Measurements from ENCODE around the gene FLT1. TPM values are rescaled to one million over a fixed set of nuclear protein-coding genes. Genes with fewer than 3 reads are reported as not detected.

FLT1 gene
- total RNA-seq, 1 experiment from 2014 or later = 0.25 TPM

DNA sequence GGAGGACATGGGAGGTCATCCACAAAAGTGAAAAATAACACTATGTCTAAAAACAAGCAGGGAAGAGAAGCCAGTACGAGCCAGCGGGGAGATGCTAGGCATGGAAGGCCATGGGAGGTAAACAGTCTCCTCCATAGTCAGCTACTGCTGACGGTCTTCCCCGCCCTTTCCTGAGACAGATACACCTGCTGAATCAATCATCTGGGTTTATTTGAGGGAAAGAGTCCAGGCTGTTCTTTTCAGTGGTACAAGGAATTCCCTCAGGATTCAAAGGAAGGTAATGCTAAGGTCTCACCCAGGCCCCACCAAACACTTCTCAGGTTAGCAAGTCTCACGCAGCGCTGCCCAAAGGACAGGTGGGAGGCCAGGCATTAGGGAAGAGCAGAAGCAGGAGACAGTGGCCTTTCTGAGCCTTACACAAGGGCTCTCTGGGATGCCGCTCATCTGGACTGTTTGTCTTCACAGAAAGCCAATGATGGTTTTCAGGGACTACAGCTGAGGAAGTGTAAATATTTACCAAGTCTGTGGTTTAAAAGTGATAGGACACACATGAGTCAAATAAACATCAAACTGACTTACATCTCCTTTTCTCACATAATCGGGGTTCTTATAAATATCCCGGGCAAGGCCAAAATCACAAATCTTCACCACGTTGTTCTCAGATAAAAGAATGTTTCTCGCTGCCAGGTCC lies 173.9 kb downstream of the FLT1 start:
- Histone ChIP-seq H3K4me3 (replicated peaks in 1 of 2; ENCODE audit: low read depth in 1 of 2, low read length in 2 of 2) (no peak overlapping the region), H3K27me3 (ENCODE audit: insufficient read depth, low read length) (no peaks in the 10 kb centered on the region), H3K9me2 (ENCODE audit: insufficient read depth) (no peaks in the 10 kb centered on the region), H3K4me1 (ENCODE audit: control insufficient read depth in 1 of 2, insufficient read depth in 2 of 2, low read length in 2 of 2) (no peaks in the 10 kb centered on the region), H3K9ac (ENCODE audit: low read length) (no peak overlapping the region), H2AFZ (ENCODE audit: low read depth, low read length, poor library complexity, severe bottlenecking) (no peak overlapping the region), H3K27ac (ENCODE audit: low read depth, low read length) (no peak overlapping the region), H3K9me3 (ENCODE audit: control insufficient read depth in 1 of 2, insufficient read depth in 1 of 2, low read depth in 1 of 2, low read length in 2 of 2) (no peaks in the 10 kb centered on the region), H3K79me2 (ENCODE audit: insufficient read depth, low read length) (no peaks in the 10 kb centered on the region), H3K36me3 (ENCODE audit: control insufficient read depth in 1 of 2, insufficient read depth in 2 of 2, low read length in 2 of 2) (no peaks in the 10 kb centered on the region), H3K4me2 (ENCODE audit: low read length) (no peak overlapping the region), H4K20me1 (ENCODE audit: insufficient read depth) (no peaks in the 10 kb centered on the region)
- BruUV-seq (replicated peaks) = no TSS peak
- ATAC-seq = no peak
- RAD21 ChIA-PET (ENCODE audit: low non-redundant PET in 1 of 2, low total read pairs in 2 of 2, uncharacterized antibody in 2 of 2, unreplicated experiment in 2 of 2) = no interaction called here
- CTCF ChIA-PET = no interaction called here
- intact Hi-C loops (cut with micrococcal nuclease) = loop anchor here (10.0 kb wide), 1 partner anchor 1044 kb away; no protein-coding TSS in a partner anchor
- no peak for DNase-seq (ENCODE audit: low read depth, low spot score)
- TF ChIP-seq EZH2phosphoT487 (IDR thresholded peaks at IDR 0.05; ENCODE audit: borderline replicate concordance) = no peak
- TF ChIP-seq SRF (IDR thresholded peaks at IDR 0.05; ENCODE audit: low read depth) = no peak
- TF ChIP-seq CEBPB (IDR thresholded peaks at IDR 0.05; ENCODE audit: low read depth) = no peak
- TF ChIP-seq SP1 (IDR thresholded peaks at IDR 0.05; ENCODE audit: low read depth) = no peak
- TF ChIP-seq YY1 (IDR thresholded peaks at IDR 0.05; ENCODE audit: extremely low read depth, insufficient replicate concordance, low read depth, low read length) = no peak
- POLR2A ChIA-PET = no interaction called here

DNA sequence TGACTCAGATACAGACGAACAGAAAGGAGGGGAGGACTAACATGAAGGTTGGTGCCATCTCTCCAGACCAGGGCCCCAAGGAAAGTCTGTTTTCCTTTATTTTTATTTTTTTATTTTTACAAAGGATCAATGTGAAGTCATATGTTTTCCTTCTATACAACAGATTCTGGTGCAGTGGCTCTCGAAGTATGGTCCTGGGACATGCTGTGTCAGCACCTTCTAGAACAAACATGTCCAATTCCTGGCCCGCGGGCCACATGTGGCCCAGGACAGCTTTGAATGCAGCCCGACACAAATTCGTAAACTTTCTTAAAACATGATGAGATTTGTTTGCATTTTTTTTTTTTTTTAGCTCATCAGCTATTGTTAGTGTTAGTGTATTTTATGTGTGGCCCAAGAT lies 174.7 kb downstream of the FLT1 start:
- H3K9ac ChIP-seq (ENCODE audit: low read length) = no peak overlapping the region
- intact Hi-C loops (cut with micrococcal nuclease) = loop anchor here (10.0 kb wide), 1 partner anchor 1045 kb away; no protein-coding TSS in a partner anchor
- no peak overlapping the region for H3K27ac ChIP-seq (ENCODE audit: low read depth, low read length)
- no peaks in the 10 kb centered on the region for H3K4me1 ChIP-seq (ENCODE audit: control insufficient read depth in 1 of 2, insufficient read depth in 2 of 2, low read length in 2 of 2)
- no peaks in the 10 kb centered on the region for H3K9me2 ChIP-seq (ENCODE audit: insufficient read depth)
- H3K4me3 ChIP-seq (replicated peaks in 1 of 2; ENCODE audit: low read depth in 1 of 2, low read length in 2 of 2) = no peak overlapping the region
- no peak overlapping the region for H2AFZ ChIP-seq (ENCODE audit: low read depth, low read length, poor library complexity, severe bottlenecking)
- no peak overlapping the region for H3K4me2 ChIP-seq (ENCODE audit: low read length)
- BruUV-seq (replicated peaks) = no TSS peak
- ChIA-PET POLR2A (no interaction called here), RAD21 (ENCODE audit: low non-redundant PET in 1 of 2, low total read pairs in 2 of 2, uncharacterized antibody in 2 of 2, unreplicated experiment in 2 of 2) (no interaction called here), CTCF (no interaction called here)
- no peaks in the 10 kb centered on the region for H3K79me2 ChIP-seq (ENCODE audit: insufficient read depth, low read length)
- H3K27me3 ChIP-seq (ENCODE audit: insufficient read depth, low read length) = no peaks in the 10 kb centered on the region
- no peak for ATAC-seq
- no peak for DNase-seq (ENCODE audit: low read depth, low spot score)
- no peaks in the 10 kb centered on the region for H3K9me3 ChIP-seq (ENCODE audit: control insufficient read depth in 1 of 2, insufficient read depth in 1 of 2, low read depth in 1 of 2, low read length in 2 of 2)
- H3K36me3 ChIP-seq (ENCODE audit: control insufficient read depth in 1 of 2, insufficient read depth in 2 of 2, low read length in 2 of 2) = no peaks in the 10 kb centered on the region
- no peaks in the 10 kb centered on the region for H4K20me1 ChIP-seq (ENCODE audit: insufficient read depth)
- TF ChIP-seq SP1 (IDR thresholded peaks at IDR 0.05; ENCODE audit: low read depth) (no peak), SRF (IDR thresholded peaks at IDR 0.05; ENCODE audit: low read depth) (no peak), FOSL1 (IDR thresholded peaks at IDR 0.05; ENCODE audit: low read depth) (no peak), RAD21 (IDR thresholded peaks at IDR 0.05; ENCODE audit: low read depth) (no peak), JUND (IDR thresholded peaks at IDR 0.05) (no peak), CEBPB (IDR thresholded peaks at IDR 0.05; ENCODE audit: low read depth) (no peak), SIN3A (IDR thresholded peaks at IDR 0.05; ENCODE audit: low read depth) (no peak), POLR2AphosphoS5 (IDR thresholded peaks at IDR 0.05; ENCODE audit: low read depth, low read length) (no peak), EZH2phosphoT487 (IDR thresholded peaks at IDR 0.05; ENCODE audit: borderline replicate concordance) (no peak)
- TF ChIP-seq, protein P1, sequence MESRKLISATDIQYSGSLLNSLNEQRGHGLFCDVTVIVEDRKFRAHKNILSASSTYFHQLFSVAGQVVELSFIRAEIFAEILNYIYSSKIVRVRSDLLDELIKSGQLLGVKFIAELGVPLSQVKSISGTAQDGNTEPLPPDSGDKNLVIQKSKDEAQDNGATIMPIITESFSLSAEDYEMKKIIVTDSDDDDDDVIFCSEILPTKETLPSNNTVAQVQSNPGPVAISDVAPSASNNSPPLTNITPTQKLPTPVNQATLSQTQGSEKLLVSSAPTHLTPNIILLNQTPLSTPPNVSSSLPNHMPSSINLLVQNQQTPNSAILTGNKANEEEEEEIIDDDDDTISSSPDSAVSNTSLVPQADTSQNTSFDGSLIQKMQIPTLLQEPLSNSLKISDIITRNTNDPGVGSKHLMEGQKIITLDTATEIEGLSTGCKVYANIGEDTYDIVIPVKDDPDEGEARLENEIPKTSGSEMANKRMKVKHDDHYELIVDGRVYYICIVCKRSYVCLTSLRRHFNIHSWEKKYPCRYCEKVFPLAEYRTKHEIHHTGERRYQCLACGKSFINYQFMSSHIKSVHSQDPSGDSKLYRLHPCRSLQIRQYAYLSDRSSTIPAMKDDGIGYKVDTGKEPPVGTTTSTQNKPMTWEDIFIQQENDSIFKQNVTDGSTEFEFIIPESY (IDR thresholded peaks at IDR 0.05; ENCODE audit: extremely low read depth, insufficient replicate concordance, low read length) = no peak
- TF ChIP-seq, protein P2, sequence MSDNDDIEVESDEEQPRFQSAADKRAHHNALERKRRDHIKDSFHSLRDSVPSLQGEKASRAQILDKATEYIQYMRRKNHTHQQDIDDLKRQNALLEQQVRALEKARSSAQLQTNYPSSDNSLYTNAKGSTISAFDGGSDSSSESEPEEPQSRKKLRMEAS (IDR thresholded peaks at IDR 0.05) = no peak
- TF ChIP-seq, protein P3, sequence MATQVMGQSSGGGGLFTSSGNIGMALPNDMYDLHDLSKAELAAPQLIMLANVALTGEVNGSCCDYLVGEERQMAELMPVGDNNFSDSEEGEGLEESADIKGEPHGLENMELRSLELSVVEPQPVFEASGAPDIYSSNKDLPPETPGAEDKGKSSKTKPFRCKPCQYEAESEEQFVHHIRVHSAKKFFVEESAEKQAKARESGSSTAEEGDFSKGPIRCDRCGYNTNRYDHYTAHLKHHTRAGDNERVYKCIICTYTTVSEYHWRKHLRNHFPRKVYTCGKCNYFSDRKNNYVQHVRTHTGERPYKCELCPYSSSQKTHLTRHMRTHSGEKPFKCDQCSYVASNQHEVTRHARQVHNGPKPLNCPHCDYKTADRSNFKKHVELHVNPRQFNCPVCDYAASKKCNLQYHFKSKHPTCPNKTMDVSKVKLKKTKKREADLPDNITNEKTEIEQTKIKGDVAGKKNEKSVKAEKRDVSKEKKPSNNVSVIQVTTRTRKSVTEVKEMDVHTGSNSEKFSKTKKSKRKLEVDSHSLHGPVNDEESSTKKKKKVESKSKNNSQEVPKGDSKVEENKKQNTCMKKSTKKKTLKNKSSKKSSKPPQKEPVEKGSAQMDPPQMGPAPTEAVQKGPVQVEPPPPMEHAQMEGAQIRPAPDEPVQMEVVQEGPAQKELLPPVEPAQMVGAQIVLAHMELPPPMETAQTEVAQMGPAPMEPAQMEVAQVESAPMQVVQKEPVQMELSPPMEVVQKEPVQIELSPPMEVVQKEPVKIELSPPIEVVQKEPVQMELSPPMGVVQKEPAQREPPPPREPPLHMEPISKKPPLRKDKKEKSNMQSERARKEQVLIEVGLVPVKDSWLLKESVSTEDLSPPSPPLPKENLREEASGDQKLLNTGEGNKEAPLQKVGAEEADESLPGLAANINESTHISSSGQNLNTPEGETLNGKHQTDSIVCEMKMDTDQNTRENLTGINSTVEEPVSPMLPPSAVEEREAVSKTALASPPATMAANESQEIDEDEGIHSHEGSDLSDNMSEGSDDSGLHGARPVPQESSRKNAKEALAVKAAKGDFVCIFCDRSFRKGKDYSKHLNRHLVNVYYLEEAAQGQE (IDR thresholded peaks at IDR 0.05; ENCODE audit: low read depth) = no peak
